GM18873 (cell line): ENCODE data around the gene TMEM238L.

Experiments used
- ATAC-seq: cut with Tn5 transposase; IDR thresholded peaks from one replicate; pipeline ENCODE4 v1.9.1; 2021; ENCODE audit warnings: mild to moderate bottlenecking, moderate library complexity, moderate number of reproducible peaks; ENCODE audit not compliant: unreplicated experiment, low FRiP score

Gene TMEM238L

GRCh38 chr17:10806545-10807262 is 2.8 kb upstream of the TMEM238L start:
- no peak for ATAC-seq

GRCh38 chr17:10805911-10806310 is 2.0 kb upstream of the TMEM238L start:
- ATAC-seq = no peak

- no peak for ATAC-seq
Measured at GRCh38 chr17:10804546-10804945, 647 bp upstream of the TMEM238L start.

- ATAC-seq = no peak
Measured at GRCh38 chr17:10803350-10803749, 549 bp downstream of the TMEM238L start.

- no peak for ATAC-seq
Measured at GRCh38 chr17:10802496-10803284, 1.2 kb downstream of the TMEM238L start.

GRCh38 chr17:10799407-10799806 is 4.5 kb downstream of the TMEM238L start:
- ATAC-seq = no peak

GRCh38 chr17:10798910-10799309 is 5.0 kb downstream of the TMEM238L start:
- ATAC-seq = no peak

GRCh38 chr17:10798332-10798749 is 5.6 kb downstream of the TMEM238L start:
- ATAC-seq = no peak

- no peak for ATAC-seq
Measured at GRCh38 chr17:10797476-10798328, 6.2 kb downstream of the TMEM238L start.

GRCh38 chr17:10793816-10794215 is 10.1 kb downstream of the TMEM238L start:
- no peak for ATAC-seq

- ATAC-seq = no peak
Measured at GRCh38 chr17:10793256-10793655, 10.6 kb downstream of the TMEM238L start.

GRCh38 chr17:10792151-10792550 is 11.7 kb downstream of the TMEM238L start:
- no peak for ATAC-seq

GRCh38 chr17:10790491-10791401 is 13.2 kb downstream of the TMEM238L start:
- no peak for ATAC-seq

GRCh38 chr17:10789694-10790271 is 14.1 kb downstream of the TMEM238L start:
- no peak for ATAC-seq

GRCh38 chr17:10787306-10788045 is 16.4 kb downstream of the TMEM238L start:
- no peak for ATAC-seq

- no peak for ATAC-seq
Measured at GRCh38 chr17:10785295-10785694, 18.6 kb downstream of the TMEM238L start.

GRCh38 chr17:10779609-10780008 is 24.3 kb downstream of the TMEM238L start:
- ATAC-seq = no peak

- no peak for ATAC-seq
Measured at GRCh38 chr17:10777890-10778289, 26.0 kb downstream of the TMEM238L start.
